Anterior cingulate cortex (tissue), 58 donors: ENCODE results near the gene FOXL3.

Experiments
- DNase-seq, 58 donors: peaks; one replicate each; lab custom pipeline; 2025; lab: John Stamatoyannopoulos, UW

The FOXL3 gene

GRCh38 chr7:300048-300447 is 10.1 kb downstream of the FOXL3 start:
- no peak for DNase-seq

- no peak for DNase-seq
These were observed 10.7 kb downstream of the FOXL3 start for GRCh38 chr7:300546-301290.

- DNase-seq = no peak
These were observed 11.5 kb downstream of the FOXL3 start for GRCh38 chr7:301291-302053.

- no peak for DNase-seq
These were observed 12.4 kb downstream of the FOXL3 start for GRCh38 chr7:302054-302992.

- no peak for DNase-seq
These were observed 13.5 kb downstream of the FOXL3 start for GRCh38 chr7:303425-303824.

GRCh38 chr7:303884-304573 is 14.1 kb downstream of the FOXL3 start:
- DNase-seq = no peak

- no peak for DNase-seq
These were observed 14.8 kb downstream of the FOXL3 start for GRCh38 chr7:304574-305409.

GRCh38 chr7:305410-306151 is 15.6 kb downstream of the FOXL3 start:
- DNase-seq = no peak

- no peak for DNase-seq
These were observed 18.0 kb downstream of the FOXL3 start for GRCh38 chr7:307970-308369.

- no peak for DNase-seq
These were observed 19.7 kb downstream of the FOXL3 start for GRCh38 chr7:309586-310228.

GRCh38 chr7:311131-311680 is 21.2 kb downstream of the FOXL3 start:
- DNase-seq = no peak

- DNase-seq = no peak
These were observed 21.8 kb downstream of the FOXL3 start for GRCh38 chr7:311796-312195.

- no peak for DNase-seq
These were observed 22.5 kb downstream of the FOXL3 start for GRCh38 chr7:312424-312823.

GRCh38 chr7:314853-315252 is 24.9 kb downstream of the FOXL3 start:
- no peak for DNase-seq

- peak in 1 of 58 donors; percentile 29 for DNase-seq
These were observed 25.7 kb downstream of the FOXL3 start for GRCh38 chr7:315516-316265.

- DNase-seq = no peak
These were observed 27.9 kb downstream of the FOXL3 start for GRCh38 chr7:317643-318405.
